Activated B cell treated with CpG ODN at 0.5 μM for 24 hours (primary cell): ENCODE measurements around the gene TCEANC. TPM values are rescaled to one million over a fixed set of nuclear protein-coding genes. Genes with fewer than 3 reads are reported as not detected.

Source experiments
- ATAC-seq: fragments of 200-7000 bp; cut with Tn5 transposase; one replicate; pipeline ENCODE4 v1.10.0; 2021; ENCODE audit warnings: low read depth, mild to moderate bottlenecking, moderate library complexity
- CTCF ChIA-PET: fragments of 350-600 bp; sonication (Branson Sonifier 250); formaldehyde crosslinking; loops from one replicate; lab custom pipeline; 2021; ENCODE audit warnings: antibody characterized with exemption; lab: Charles Lee
- POLR2A ChIA-PET: fragments of 350-600 bp; sonication (Branson Sonifier 250); formaldehyde crosslinking; loops from one replicate; lab custom pipeline; 2021; ENCODE audit warnings: antibody characterized with exemption; lab: Charles Lee
- DNase-seq: peaks from one replicate; pipeline ENCODE4 v3.0.0; 2022
- H3K27ac Mint-ChIP-seq: one replicate; pipeline ENCODE4 v1.8.0; 2020; ENCODE audit warnings: mixed read lengths
- H3K27me3 Mint-ChIP-seq: one replicate; pipeline ENCODE4 v1.8.0; 2021; ENCODE audit warnings: mixed read lengths
- H3K36me3 Mint-ChIP-seq: one replicate; pipeline ENCODE4 v1.8.0; 2021; ENCODE audit warnings: low read depth, mixed read lengths
- H3K4me1 Mint-ChIP-seq: one replicate; pipeline ENCODE4 v1.8.0; 2021; ENCODE audit warnings: mixed read lengths
- H3K4me3 Mint-ChIP-seq: one replicate; pipeline ENCODE4 v1.8.0; 2020; ENCODE audit warnings: mild to moderate bottlenecking, mixed read lengths
- H3K9me3 Mint-ChIP-seq: one replicate; pipeline ENCODE4 v1.8.0; 2020; ENCODE audit warnings: mixed read lengths
- intact Hi-C: fragments of 100-400 bp; cut with micrococcal nuclease; formaldehyde crosslinking; loops from one replicate; pipeline ENCODE4 v1.15.1; 2024
- total RNA-seq: library from RNA; stranded (reverse); gene quantifications from 2 replicates; pipeline ENCODE4 v1.2.3, GENCODE V29; 2022
- TF ChIP-seq, protein P1 (sequence below): fragments of 200-600 bp; IDR thresholded peaks from one replicate; pipeline ENCODE4 v1.8.0; 2022; ENCODE audit warnings: antibody characterized with exemption, mild to moderate bottlenecking

Gene TCEANC
- total RNA-seq, 1 donor from 2014 or later = 5.9 TPM

DNA sequence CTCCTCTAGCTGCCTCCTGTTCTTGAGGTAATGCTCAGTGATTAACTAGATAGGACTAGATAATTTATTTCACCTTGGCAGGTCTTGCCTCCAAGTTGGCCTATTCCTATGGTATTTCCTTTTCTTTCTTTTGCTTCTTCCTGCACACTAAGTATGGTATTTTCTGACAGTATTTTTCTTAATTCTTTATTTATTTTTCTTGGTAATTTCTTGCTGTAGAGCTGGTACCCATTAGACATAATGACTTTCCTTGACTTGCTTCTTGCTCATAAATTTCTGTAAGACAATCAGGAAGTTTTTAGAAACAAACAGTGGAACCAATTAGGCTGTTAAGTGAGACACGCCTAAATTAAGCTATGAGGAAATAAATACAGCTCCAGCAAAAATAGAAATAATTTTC, 45.5 kb downstream of the TCEANC start:
- ChIA-PET CTCF (no interaction called here), POLR2A (interaction anchor here (0.6 to 5.0 kb wide), 7 partner anchors 10 to 44 kb away, joined by 3 to 47 read pairs (median 5); partner anchors contain the start of genes OFD1 and TRAPPC2)
- intact Hi-C loops = no loop called here
- peaks cover 23% of the 10 kb centered on the region for H3K36me3 Mint-ChIP-seq
- H3K4me3 Mint-ChIP-seq = peak overlapping the region; percentile 64
- no peak for DNase-seq
- TF ChIP-seq, protein P1, sequence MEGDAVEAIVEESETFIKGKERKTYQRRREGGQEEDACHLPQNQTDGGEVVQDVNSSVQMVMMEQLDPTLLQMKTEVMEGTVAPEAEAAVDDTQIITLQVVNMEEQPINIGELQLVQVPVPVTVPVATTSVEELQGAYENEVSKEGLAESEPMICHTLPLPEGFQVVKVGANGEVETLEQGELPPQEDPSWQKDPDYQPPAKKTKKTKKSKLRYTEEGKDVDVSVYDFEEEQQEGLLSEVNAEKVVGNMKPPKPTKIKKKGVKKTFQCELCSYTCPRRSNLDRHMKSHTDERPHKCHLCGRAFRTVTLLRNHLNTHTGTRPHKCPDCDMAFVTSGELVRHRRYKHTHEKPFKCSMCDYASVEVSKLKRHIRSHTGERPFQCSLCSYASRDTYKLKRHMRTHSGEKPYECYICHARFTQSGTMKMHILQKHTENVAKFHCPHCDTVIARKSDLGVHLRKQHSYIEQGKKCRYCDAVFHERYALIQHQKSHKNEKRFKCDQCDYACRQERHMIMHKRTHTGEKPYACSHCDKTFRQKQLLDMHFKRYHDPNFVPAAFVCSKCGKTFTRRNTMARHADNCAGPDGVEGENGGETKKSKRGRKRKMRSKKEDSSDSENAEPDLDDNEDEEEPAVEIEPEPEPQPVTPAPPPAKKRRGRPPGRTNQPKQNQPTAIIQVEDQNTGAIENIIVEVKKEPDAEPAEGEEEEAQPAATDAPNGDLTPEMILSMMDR = no peak
- no peaks in the 10 kb centered on the region for H3K27me3 Mint-ChIP-seq
- no peak for ATAC-seq
- no peaks in the 10 kb centered on the region for H3K9me3 Mint-ChIP-seq
- H3K27ac Mint-ChIP-seq = peak overlapping the region; percentile 83
- peaks cover 87% of the 10 kb centered on the region for H3K4me1 Mint-ChIP-seq

- ATAC-seq = peak; percentile 45
- peaks cover 84% of the 10 kb centered on the region for H3K4me1 Mint-ChIP-seq
- peaks cover 32% of the 10 kb centered on the region for H3K36me3 Mint-ChIP-seq
- peak overlapping the region; percentile 83 for H3K27ac Mint-ChIP-seq
- TF ChIP-seq, protein P1 = no peak
- intact Hi-C loops = no loop called here
- peak overlapping the region; percentile 64 for H3K4me3 Mint-ChIP-seq
- ChIA-PET CTCF (no interaction called here), POLR2A (interaction anchor here (1.1 to 5.0 kb wide), 5 partner anchors 11 to 46 kb away, joined by 5 to 47 read pairs (median 5); partner anchors contain the start of genes OFD1, TCEANC and TRAPPC2)
- no peaks in the 10 kb centered on the region for H3K27me3 Mint-ChIP-seq
- H3K9me3 Mint-ChIP-seq = no peaks in the 10 kb centered on the region
- no peak for DNase-seq
These were observed 46.4 kb downstream of the TCEANC start for GRCh38 chrX:13699183-13699826.

DNA sequence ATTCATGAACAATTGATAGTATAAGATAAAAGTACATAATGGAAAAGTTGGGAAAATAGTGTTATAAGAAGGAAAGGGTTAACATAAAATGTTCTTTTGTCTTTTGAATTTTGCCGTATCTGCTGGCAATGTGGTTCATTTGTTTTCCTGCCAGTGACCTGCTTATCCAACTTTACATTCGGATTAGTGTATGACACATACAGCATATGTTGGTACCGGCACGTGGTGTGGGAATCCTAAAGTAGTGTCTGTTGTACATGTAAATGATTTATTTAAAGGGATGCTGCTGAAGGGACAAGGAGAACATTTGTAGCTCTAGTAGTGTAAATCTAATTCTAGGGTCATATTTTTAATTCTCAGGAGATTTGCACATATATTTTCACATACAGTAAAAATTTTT, 47.4 kb downstream of the TCEANC start:
- H3K9me3 Mint-ChIP-seq = no peaks in the 10 kb centered on the region
- H3K36me3 Mint-ChIP-seq = peaks cover 31% of the 10 kb centered on the region
- no peak overlapping the region for H3K4me3 Mint-ChIP-seq
- H3K27me3 Mint-ChIP-seq = no peaks in the 10 kb centered on the region
- H3K4me1 Mint-ChIP-seq = peaks cover 73% of the 10 kb centered on the region
- intact Hi-C loops = no loop called here
- TF ChIP-seq, protein P1 = no peak
- no peak for ATAC-seq
- POLR2A ChIA-PET = interaction anchor here (1.3 kb wide), 1 partner anchor 31 kb away, joined by 5 read pairs; no protein-coding TSS in a partner anchor
- no peak overlapping the region for H3K27ac Mint-ChIP-seq
- CTCF ChIA-PET = no interaction called here
- DNase-seq = no peak

DNA sequence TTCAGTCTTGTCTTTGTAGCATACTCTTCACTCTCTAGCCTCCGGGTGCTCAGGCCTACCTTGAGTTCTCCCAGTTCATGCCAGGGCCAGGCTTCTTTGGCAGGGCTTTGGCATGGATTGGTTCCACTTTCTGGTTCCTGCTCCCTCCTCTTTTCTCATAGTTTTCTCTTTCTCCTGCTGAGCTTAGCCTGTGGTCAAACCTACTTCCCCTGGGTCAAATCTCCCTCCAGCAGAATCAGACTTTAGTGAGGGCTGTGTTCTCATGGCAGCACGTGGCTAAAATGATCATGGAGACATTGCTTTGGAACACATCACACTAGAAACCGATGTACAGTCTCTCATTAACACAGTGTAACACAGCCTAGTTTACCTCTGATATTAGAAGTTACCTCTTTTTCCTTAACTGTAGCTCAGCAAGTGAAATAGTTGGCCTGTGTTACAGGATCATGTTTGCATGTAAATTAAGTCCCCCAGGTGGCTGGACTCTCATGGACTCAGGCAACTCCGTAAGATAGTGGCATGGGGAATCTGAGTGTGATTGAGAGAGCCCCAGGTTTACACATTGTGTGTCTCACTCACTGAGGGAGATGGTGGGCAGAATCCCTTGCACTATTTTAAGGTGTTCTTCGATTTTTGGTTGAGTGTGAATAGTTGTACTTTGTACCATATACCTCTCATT, 49.3 kb downstream of the TCEANC start:
- H3K36me3 Mint-ChIP-seq = peaks cover 35% of the 10 kb centered on the region
- no peak overlapping the region for H3K4me3 Mint-ChIP-seq
- DNase-seq = no peak
- ChIA-PET POLR2A (interaction anchor here (1.1 kb wide), 1 partner anchor 30 kb away, joined by 3 read pairs; no protein-coding TSS in a partner anchor), CTCF (no interaction called here)
- no peak for ATAC-seq
- H3K9me3 Mint-ChIP-seq = no peaks in the 10 kb centered on the region
- H3K27ac Mint-ChIP-seq = peak overlapping the region; percentile 19
- intact Hi-C loops = loop anchor here (2.0 kb wide), 1 partner anchor 15 kb away; no protein-coding TSS in a partner anchor
- no peaks in the 10 kb centered on the region for H3K27me3 Mint-ChIP-seq
- peaks cover 56% of the 10 kb centered on the region for H3K4me1 Mint-ChIP-seq
- TF ChIP-seq, protein P1 = no peak

- Mint-ChIP-seq H3K9me3 (no peaks in the 10 kb centered on the region), H3K27me3 (no peaks in the 10 kb centered on the region), H3K4me3 (no peak overlapping the region), H3K36me3 (peaks cover 40% of the 10 kb centered on the region), H3K27ac (no peak overlapping the region), H3K4me1 (peaks cover 47% of the 10 kb centered on the region)
- TF ChIP-seq, protein P1 = no peak
- ATAC-seq = no peak
- CTCF ChIA-PET = no interaction called here
- POLR2A ChIA-PET = interaction anchor here (1.1 kb wide), 1 partner anchor 29 kb away, joined by 3 read pairs; no protein-coding TSS in a partner anchor
- intact Hi-C loops = loop anchor here (2.0 kb wide), 1 partner anchor 14 kb away; no protein-coding TSS in a partner anchor
- no peak for DNase-seq
These were observed 50.2 kb downstream of the TCEANC start for GRCh38 chrX:13703135-13703534.
